Immature natural killer cell (primary cell): ENCODE results near the gene PDCD6IP. TPM values are rescaled to one million over a fixed set of nuclear protein-coding genes. Genes with fewer than 3 reads are reported as not detected.
"Not testable (repeated sequence)": the region's sequence is repeated elsewhere in the genome, so short reads cannot be mapped to it uniquely, and the experiment has no call there.

Source experiments
- DNase-seq, 3 donors: peaks; one replicate each; pipeline ENCODE4 v3.0.0; 2022; ENCODE audit warnings: mixed read lengths in 1 of 3
- H3K27ac Mint-ChIP-seq, 6 donors: one replicate each; pipeline ENCODE4 v1.8.0; 2020; ENCODE audit warnings: mixed read lengths in 6 of 6, mild to moderate bottlenecking in 5 of 6, inconsistent platforms in 4 of 6, moderate library complexity in 3 of 6
- H3K27me3 Mint-ChIP-seq, 3 donors: one replicate each; pipeline ENCODE4 v1.8.0; 2020 to 2021; ENCODE audit warnings: low read depth in 3 of 3, mild to moderate bottlenecking in 3 of 3, mixed read lengths in 3 of 3, moderate library complexity in 3 of 3, inconsistent platforms in 1 of 3
- H3K36me3 Mint-ChIP-seq, 3 donors: one replicate each; pipeline ENCODE4 v1.8.0; 2020; ENCODE audit warnings: mixed read lengths in 3 of 3, inconsistent platforms in 2 of 3, mild to moderate bottlenecking in 2 of 3
- H3K4me1 Mint-ChIP-seq, 2 donors: one replicate each; pipeline ENCODE4 v1.8.0; 2020; ENCODE audit warnings: inconsistent platforms in 2 of 2, mild to moderate bottlenecking in 2 of 2, mixed read lengths in 2 of 2, moderate library complexity in 1 of 2
- H3K4me3 Mint-ChIP-seq, 5 donors: one replicate each; pipeline ENCODE4 v1.8.0; 2020; ENCODE audit warnings: mild to moderate bottlenecking in 5 of 5, mixed read lengths in 5 of 5, inconsistent platforms in 3 of 5, moderate library complexity in 3 of 5
- H3K9me3 Mint-ChIP-seq, 6 donors: one replicate each; pipeline ENCODE4 v1.8.0; 2020; ENCODE audit warnings: mild to moderate bottlenecking in 6 of 6, mixed read lengths in 6 of 6, inconsistent platforms in 4 of 6, moderate library complexity in 3 of 6
- polyA plus RNA-seq, 3 donors: library from polyadenylated mRNA; unstranded; fragments of 300-500 nt; fragmentation: Illumina TruSeq; gene quantifications; one replicate each; pipeline ENCODE4 v1.2.3, GENCODE V29; 2021

The PDCD6IP gene, protein sequence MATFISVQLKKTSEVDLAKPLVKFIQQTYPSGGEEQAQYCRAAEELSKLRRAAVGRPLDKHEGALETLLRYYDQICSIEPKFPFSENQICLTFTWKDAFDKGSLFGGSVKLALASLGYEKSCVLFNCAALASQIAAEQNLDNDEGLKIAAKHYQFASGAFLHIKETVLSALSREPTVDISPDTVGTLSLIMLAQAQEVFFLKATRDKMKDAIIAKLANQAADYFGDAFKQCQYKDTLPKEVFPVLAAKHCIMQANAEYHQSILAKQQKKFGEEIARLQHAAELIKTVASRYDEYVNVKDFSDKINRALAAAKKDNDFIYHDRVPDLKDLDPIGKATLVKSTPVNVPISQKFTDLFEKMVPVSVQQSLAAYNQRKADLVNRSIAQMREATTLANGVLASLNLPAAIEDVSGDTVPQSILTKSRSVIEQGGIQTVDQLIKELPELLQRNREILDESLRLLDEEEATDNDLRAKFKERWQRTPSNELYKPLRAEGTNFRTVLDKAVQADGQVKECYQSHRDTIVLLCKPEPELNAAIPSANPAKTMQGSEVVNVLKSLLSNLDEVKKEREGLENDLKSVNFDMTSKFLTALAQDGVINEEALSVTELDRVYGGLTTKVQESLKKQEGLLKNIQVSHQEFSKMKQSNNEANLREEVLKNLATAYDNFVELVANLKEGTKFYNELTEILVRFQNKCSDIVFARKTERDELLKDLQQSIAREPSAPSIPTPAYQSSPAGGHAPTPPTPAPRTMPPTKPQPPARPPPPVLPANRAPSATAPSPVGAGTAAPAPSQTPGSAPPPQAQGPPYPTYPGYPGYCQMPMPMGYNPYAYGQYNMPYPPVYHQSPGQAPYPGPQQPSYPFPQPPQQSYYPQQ
- polyA plus RNA-seq, result 10 to 100 TPM; 52.8 to 99.8 (median 67.0) TPM

DNA sequence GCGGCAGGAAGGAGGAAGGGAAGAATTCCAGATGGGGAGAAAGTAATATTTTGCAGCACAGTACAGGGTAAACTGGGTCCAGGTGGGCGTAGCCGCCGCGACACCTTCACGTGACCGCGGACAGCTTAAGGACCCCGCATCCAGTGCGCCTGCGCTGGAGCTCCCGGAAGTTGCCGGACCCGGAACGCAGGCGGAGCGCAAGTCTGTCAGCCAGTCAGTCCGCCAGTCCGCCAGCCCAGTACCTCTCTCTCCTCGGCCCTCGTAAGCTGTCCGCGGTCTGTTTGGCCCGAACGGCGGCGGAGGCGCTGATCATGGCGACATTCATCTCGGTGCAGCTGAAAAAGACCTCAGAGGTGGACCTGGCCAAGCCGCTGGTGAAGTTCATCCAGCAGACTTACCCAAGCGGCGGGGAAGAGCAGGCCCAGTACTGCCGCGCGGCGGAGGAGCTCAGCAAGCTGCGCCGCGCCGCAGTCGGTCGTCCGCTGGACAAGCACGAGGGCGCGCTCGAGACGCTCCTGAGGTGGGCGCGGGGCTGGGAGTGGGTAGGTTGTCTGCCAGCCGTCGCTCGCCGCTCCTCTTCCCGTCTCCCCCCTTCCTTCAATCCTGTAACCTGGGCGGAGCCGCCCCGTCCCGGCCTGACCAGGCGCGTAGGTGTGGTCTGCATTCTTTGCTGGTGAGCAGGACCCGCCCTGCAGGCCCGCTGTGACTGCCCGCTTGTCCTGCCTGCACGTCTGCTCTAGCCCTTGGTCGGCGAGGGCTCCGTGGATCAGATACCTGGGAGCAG, at the start of gene PDCD6IP:
Gene PDCD6IP, plus strand, starts transcription at position 213 of the 784 bp plus-strand sequence. Its CDS starts 99 bp downstream, at position 312.
- Mint-ChIP-seq H3K27me3 (peaks cover 4 to 11% (median 5%) of the 10 kb centered on the region in 3 donors), H3K4me3 (peak within 1 kb of the TSS; percentile 96 to 99 (median 97)), H3K9me3 (no peaks in the 10 kb centered on the region), H3K4me1 (peaks cover 47 to 55% of the 10 kb centered on the region in 2 donors), H3K36me3 (no peaks in the 10 kb centered on the region), H3K27ac (peak within 1 kb of the TSS; percentile 90 to 98 (median 92))
- DNase-seq, result peak; percentile 90 to 92 (median 92)

- no peak for DNase-seq
- no peaks in the 10 kb centered on the region for H3K4me1 Mint-ChIP-seq
- peaks cover 0 to 7% (median 0%) of the 10 kb centered on the region in 3 donors for H3K36me3 Mint-ChIP-seq
- H3K9me3 Mint-ChIP-seq, result peaks cover 0 to 8% (median 6%) of the 10 kb centered on the region in 6 donors
- H3K4me3 Mint-ChIP-seq, result no peak overlapping the region
- H3K27ac Mint-ChIP-seq, result no peak overlapping the region
- peaks cover 0 to 7% (median 2%) of the 10 kb centered on the region in 3 donors for H3K27me3 Mint-ChIP-seq
These were observed 48.8 kb upstream of the PDCD6IP start for GRCh38 chr3:33749546-33750210.

DNA sequence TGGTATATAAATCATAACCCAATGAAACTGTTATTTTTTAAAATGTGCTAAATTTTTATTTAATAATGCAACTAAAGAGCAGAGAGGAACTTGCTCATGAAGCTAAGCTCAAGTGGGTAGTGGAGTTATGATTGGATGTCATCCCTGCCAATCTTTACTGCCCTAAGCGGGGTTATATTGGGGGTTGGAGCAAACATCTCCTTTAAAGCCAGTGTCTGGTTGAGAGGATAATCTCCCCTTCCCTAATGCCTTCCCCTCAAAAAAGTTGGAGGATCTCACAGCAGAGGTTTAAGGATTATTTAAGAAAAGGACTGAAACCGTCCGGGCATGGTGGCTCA, 48.2 kb upstream of the PDCD6IP start:
- H3K9me3 Mint-ChIP-seq, result peaks cover 0 to 12% (median 7%) of the 10 kb centered on the region in 6 donors
- H3K27ac Mint-ChIP-seq, result no peak overlapping the region
- H3K36me3 Mint-ChIP-seq, result peaks cover 0 to 7% (median 0%) of the 10 kb centered on the region in 3 donors
- H3K27me3 Mint-ChIP-seq, result peaks cover 0 to 7% (median 2%) of the 10 kb centered on the region in 3 donors
- H3K4me1 Mint-ChIP-seq, result no peaks in the 10 kb centered on the region
- no peak for DNase-seq
- no peak overlapping the region for H3K4me3 Mint-ChIP-seq

GRCh38 chr3:33751336-33751735, 47.1 kb upstream of the PDCD6IP start:
- Mint-ChIP-seq H3K4me3 (no peak overlapping the region), H3K27me3 (peaks cover 0 to 7% (median 2%) of the 10 kb centered on the region in 3 donors), H3K27ac (no peak overlapping the region), H3K36me3 (peaks cover 0 to 7% (median 0%) of the 10 kb centered on the region in 3 donors), H3K9me3 (peaks cover 0 to 12% (median 7%) of the 10 kb centered on the region in 6 donors), H3K4me1 (no peaks in the 10 kb centered on the region)
- no peak for DNase-seq

DNA sequence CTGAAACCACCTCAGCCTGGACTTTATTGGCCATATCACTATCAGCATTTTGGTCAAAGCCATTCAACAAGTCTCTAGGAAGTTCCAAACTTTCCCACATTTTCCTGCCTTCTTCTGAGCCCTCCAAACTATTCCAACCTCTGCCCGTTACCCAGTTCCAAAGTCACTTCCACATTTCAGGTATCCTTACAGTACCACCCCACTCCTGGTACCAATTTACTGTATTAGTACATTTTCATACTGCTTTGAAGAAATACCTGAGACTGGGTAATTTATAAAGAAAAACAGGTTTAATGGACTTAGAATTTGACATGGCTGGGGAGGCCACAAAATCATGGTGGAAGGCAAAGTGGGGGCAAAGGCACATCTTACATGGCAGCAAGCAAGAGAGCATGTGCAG, 44.0 kb upstream of the PDCD6IP start:
- not testable (repeated sequence) for DNase-seq, H3K4me3 Mint-ChIP-seq, H3K4me1 Mint-ChIP-seq, H3K27ac Mint-ChIP-seq, H3K27me3 Mint-ChIP-seq, H3K36me3 Mint-ChIP-seq
- H3K9me3 Mint-ChIP-seq, result peaks cover 0 to 12% (median 7%) of the 10 kb centered on the region in 6 donors

- H3K4me1 Mint-ChIP-seq, result no peaks in the 10 kb centered on the region
- H3K36me3 Mint-ChIP-seq, result peaks cover 0 to 7% (median 0%) of the 10 kb centered on the region in 3 donors
- no peak for DNase-seq
- H3K4me3 Mint-ChIP-seq, result no peak overlapping the region
- H3K9me3 Mint-ChIP-seq, result peaks cover 0 to 12% (median 7%) of the 10 kb centered on the region in 6 donors
- no peak overlapping the region for H3K27ac Mint-ChIP-seq
- H3K27me3 Mint-ChIP-seq, result peaks cover 4 to 9% (median 5%) of the 10 kb centered on the region in 3 donors
These were observed 40.1 kb upstream of the PDCD6IP start for GRCh38 chr3:33758281-33758680.

GRCh38 chr3:33758864-33759263, 39.6 kb upstream of the PDCD6IP start:
- no peaks in the 10 kb centered on the region for H3K4me1 Mint-ChIP-seq
- H3K27me3 Mint-ChIP-seq, result peaks cover 3 to 9% (median 4%) of the 10 kb centered on the region in 3 donors
- H3K36me3 Mint-ChIP-seq, result peaks cover 0 to 7% (median 0%) of the 10 kb centered on the region in 3 donors
- no peak overlapping the region for H3K27ac Mint-ChIP-seq
- H3K4me3 Mint-ChIP-seq, result no peak overlapping the region
- no peak for DNase-seq
- H3K9me3 Mint-ChIP-seq, result peaks cover 0 to 12% (median 7%) of the 10 kb centered on the region in 6 donors

- DNase-seq, result no peak
- H3K4me3 Mint-ChIP-seq, result no peak overlapping the region
- H3K27me3 Mint-ChIP-seq, result peaks cover 0 to 2% (median 0%) of the 10 kb centered on the region in 3 donors
- H3K9me3 Mint-ChIP-seq, result no peaks in the 10 kb centered on the region
- no peaks in the 10 kb centered on the region for H3K4me1 Mint-ChIP-seq
- no peak overlapping the region for H3K27ac Mint-ChIP-seq
- no peaks in the 10 kb centered on the region for H3K36me3 Mint-ChIP-seq
These were observed 29.7 kb upstream of the PDCD6IP start for GRCh38 chr3:33768578-33769330.

DNA sequence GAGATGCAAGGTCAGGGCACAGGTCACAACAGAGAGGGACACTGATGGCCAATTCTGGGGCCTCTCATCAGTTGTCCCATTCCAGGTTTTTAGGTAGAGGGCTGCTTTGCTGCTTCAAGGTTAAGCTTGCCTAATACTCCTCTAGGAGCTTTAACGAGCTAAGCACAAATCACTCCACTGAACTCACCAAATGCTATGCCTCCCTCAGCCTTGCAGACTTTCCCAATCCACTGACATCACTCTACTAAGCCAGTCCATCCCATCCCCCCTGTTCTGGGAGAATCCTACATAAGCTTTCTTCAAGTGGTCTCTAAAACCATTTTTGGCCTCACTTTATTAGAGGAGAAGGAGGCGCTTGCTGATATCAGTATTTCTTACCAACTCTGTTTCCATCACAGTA, 24.8 kb upstream of the PDCD6IP start:
- H3K27me3 Mint-ChIP-seq, result peaks cover 0 to 2% (median 2%) of the 10 kb centered on the region in 3 donors
- H3K9me3 Mint-ChIP-seq, result no peaks in the 10 kb centered on the region
- no peaks in the 10 kb centered on the region for H3K4me1 Mint-ChIP-seq
- DNase-seq, result no peak
- no peak overlapping the region for H3K4me3 Mint-ChIP-seq
- no peak overlapping the region for H3K27ac Mint-ChIP-seq
- H3K36me3 Mint-ChIP-seq, result no peaks in the 10 kb centered on the region

- Mint-ChIP-seq H3K27me3 (peaks cover 0 to 2% (median 2%) of the 10 kb centered on the region in 3 donors), H3K9me3 (no peaks in the 10 kb centered on the region), H3K4me1 (no peaks in the 10 kb centered on the region), H3K4me3 (no peak overlapping the region), H3K36me3 (no peaks in the 10 kb centered on the region), H3K27ac (no peak overlapping the region)
- no peak for DNase-seq
These were observed 23.1 kb upstream of the PDCD6IP start for GRCh38 chr3:33775363-33775762.

- peaks cover 1 to 2% (median 2%) of the 10 kb centered on the region in 3 donors for H3K27me3 Mint-ChIP-seq
- H3K9me3 Mint-ChIP-seq, result no peaks in the 10 kb centered on the region
- H3K27ac Mint-ChIP-seq, result no peak overlapping the region
- no peaks in the 10 kb centered on the region for H3K36me3 Mint-ChIP-seq
- DNase-seq, result no peak
- no peak overlapping the region for H3K4me3 Mint-ChIP-seq
- H3K4me1 Mint-ChIP-seq, result no peaks in the 10 kb centered on the region
These were observed 20.4 kb upstream of the PDCD6IP start for GRCh38 chr3:33777996-33778395.

GRCh38 chr3:33779751-33780150, 18.7 kb upstream of the PDCD6IP start:
- Mint-ChIP-seq H3K27me3 (peaks cover 0 to 4% (median under 1%) of the 10 kb centered on the region in 3 donors), H3K9me3 (no peaks in the 10 kb centered on the region), H3K27ac (no peak overlapping the region), H3K36me3 (no peaks in the 10 kb centered on the region), H3K4me3 (no peak overlapping the region), H3K4me1 (no peaks in the 10 kb centered on the region)
- no peak for DNase-seq
